Measurements from ENCODE around the gene TP53I11.

DNA sequence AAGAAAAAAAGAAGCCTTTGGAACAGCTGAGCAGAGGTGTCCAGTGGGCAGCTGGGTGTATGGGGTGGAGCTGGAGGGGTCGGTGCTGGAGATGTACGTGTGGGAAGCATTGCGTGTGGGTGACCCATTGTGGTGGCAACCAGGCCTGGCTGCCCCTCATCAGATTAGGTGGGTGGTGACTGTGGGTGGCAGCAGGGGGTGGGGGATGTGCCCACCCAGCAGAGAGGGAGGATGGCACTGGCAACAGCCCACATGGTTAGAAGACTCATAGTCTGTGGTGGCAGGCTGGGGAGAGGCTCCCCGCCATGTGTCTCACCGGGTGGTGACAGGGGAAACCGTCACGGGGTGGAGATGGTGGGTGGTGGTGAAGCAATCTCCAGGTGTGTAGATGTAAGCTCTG is 27.6 kb downstream of the TP53I11 start:
- no peak for TF ChIP-seq CTCF (IDR thresholded peaks at IDR 0.05)
- TF ChIP-seq POLR2A (IDR thresholded peaks at IDR 0.05): no peak

Data from body of pancreas (tissue), 4 donors.